GM23338 (cell line): Measurements from ENCODE around the gene ISG15.
"Not testable (repeated sequence)": the region's sequence is repeated elsewhere in the genome, so short reads cannot be mapped to it uniquely, and the experiment has no call there.

Experiments
- EZH2 ChIP-seq: fragments of 200-600 bp; sonication (generic); IDR thresholded peaks from one replicate; pipeline ENCODE4 v1.8.0; 2017; ENCODE audit warnings: antibody characterized with exemption, mild to moderate bottlenecking, low read depth; ENCODE audit not compliant: unreplicated experiment
- EZH2phosphoT487 ChIP-seq: fragments of 200-600 bp; sonication (generic); IDR thresholded peaks from one replicate; pipeline ENCODE4 v1.8.1; 2018; ENCODE audit warnings: antibody characterized with exemption; ENCODE audit not compliant: unreplicated experiment
- JUNB ChIP-seq: IDR thresholded peaks from one replicate; pipeline ENCODE4 v1.6.1; 2016; ENCODE audit warnings: antibody characterized with exemption; ENCODE audit not compliant: unreplicated experiment
- NANOG ChIP-seq: IDR thresholded peaks from 2 replicates; pipeline ENCODE4 v1.6.1; 2016; ENCODE audit warnings: antibody characterized with exemption, borderline replicate concordance
- POLR2AphosphoS5 ChIP-seq: IDR thresholded peaks from 2 replicates; pipeline ENCODE4 v1.6.1; 2016; ENCODE audit warnings: antibody characterized with exemption, low read depth
- STAT1 ChIP-seq: IDR thresholded peaks from one replicate; pipeline ENCODE4 v1.6.1; 2016; ENCODE audit warnings: antibody characterized with exemption; ENCODE audit not compliant: unreplicated experiment
- ZNF114 ChIP-seq: fragments of 250-450 bp; sonication (Bioruptor Pico); IDR thresholded peaks from 2 replicates; pipeline ENCODE4 v1.5.0; 2020; ENCODE audit warnings: mild to moderate bottlenecking, moderate library complexity
- TF ChIP-seq, protein P1 (sequence below), 2 experiments: fragments of 200-600 bp in 1 of 2; sonication (generic) in 1 of 2; conservative IDR thresholded peaks; 2 replicates each; pipeline versions ENCODE4 v1.5.1 to v1.6.1; 2016 to 2017; ENCODE audit warnings: antibody characterized with exemption in 2 of 2, low read depth in 2 of 2, mild to moderate bottlenecking in 2 of 2, moderate library complexity in 1 of 2
- TF ChIP-seq, protein P2 (sequence below): IDR thresholded peaks from one replicate; pipeline ENCODE4 v1.6.1; 2018; ENCODE audit warnings: antibody characterized with exemption; ENCODE audit not compliant: unreplicated experiment

DNA sequence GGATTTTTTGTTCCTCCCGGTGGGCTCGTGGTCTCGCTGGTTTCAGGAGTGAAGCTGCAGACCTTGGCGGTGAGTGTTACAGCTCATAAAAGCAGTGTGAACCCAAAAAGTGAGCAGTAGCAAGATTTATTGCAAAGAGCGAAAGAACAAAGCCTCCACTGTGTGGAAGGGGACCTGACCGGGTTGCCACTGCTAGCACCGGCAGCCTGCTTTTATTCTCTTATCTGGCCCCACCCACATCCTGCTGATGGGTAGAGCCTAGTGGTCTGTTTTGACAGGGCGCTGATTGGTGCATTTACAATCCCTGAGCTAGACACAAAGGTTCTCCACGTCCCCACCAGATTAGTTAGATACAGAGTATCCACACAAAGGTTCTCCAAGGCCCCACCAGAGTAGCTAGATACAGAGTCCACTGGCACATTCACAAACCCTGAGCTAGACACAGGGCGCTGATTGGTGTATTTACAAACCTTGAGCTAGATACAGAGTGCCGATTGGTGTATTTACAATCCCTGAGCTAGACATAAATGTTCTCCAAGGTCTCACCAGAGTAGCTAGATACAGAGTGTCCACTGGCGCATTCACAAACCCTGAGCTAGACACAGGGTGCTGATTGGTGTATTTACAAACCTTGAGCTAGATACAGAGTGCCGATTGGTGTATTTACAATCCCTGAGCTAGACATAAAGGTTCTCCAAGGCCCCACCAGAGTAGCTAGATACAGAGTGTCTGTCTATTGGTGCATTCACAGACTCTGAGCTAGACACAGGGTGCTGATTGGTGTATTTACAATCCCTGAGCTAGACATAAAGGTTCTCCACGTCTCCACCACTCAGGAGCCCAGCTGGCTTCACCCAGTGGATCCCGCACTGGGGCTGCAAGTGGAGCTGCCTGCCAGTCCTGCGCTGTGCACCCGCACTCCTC, 4.4 kb downstream of the ISG15 start:
- not testable (repeated sequence) for TF ChIP-seq EZH2; ZNF114 (CRISPR knock-in tag); POLR2AphosphoS5; EZH2phosphoT487; JUNB; NANOG; STAT1
- TF ChIP-seq, protein P1, sequence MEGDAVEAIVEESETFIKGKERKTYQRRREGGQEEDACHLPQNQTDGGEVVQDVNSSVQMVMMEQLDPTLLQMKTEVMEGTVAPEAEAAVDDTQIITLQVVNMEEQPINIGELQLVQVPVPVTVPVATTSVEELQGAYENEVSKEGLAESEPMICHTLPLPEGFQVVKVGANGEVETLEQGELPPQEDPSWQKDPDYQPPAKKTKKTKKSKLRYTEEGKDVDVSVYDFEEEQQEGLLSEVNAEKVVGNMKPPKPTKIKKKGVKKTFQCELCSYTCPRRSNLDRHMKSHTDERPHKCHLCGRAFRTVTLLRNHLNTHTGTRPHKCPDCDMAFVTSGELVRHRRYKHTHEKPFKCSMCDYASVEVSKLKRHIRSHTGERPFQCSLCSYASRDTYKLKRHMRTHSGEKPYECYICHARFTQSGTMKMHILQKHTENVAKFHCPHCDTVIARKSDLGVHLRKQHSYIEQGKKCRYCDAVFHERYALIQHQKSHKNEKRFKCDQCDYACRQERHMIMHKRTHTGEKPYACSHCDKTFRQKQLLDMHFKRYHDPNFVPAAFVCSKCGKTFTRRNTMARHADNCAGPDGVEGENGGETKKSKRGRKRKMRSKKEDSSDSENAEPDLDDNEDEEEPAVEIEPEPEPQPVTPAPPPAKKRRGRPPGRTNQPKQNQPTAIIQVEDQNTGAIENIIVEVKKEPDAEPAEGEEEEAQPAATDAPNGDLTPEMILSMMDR (conservative IDR thresholded peaks at IDR 0.05; ENCODE audit: low read depth in 2 of 2): not testable (repeated sequence)
- TF ChIP-seq, protein P2, sequence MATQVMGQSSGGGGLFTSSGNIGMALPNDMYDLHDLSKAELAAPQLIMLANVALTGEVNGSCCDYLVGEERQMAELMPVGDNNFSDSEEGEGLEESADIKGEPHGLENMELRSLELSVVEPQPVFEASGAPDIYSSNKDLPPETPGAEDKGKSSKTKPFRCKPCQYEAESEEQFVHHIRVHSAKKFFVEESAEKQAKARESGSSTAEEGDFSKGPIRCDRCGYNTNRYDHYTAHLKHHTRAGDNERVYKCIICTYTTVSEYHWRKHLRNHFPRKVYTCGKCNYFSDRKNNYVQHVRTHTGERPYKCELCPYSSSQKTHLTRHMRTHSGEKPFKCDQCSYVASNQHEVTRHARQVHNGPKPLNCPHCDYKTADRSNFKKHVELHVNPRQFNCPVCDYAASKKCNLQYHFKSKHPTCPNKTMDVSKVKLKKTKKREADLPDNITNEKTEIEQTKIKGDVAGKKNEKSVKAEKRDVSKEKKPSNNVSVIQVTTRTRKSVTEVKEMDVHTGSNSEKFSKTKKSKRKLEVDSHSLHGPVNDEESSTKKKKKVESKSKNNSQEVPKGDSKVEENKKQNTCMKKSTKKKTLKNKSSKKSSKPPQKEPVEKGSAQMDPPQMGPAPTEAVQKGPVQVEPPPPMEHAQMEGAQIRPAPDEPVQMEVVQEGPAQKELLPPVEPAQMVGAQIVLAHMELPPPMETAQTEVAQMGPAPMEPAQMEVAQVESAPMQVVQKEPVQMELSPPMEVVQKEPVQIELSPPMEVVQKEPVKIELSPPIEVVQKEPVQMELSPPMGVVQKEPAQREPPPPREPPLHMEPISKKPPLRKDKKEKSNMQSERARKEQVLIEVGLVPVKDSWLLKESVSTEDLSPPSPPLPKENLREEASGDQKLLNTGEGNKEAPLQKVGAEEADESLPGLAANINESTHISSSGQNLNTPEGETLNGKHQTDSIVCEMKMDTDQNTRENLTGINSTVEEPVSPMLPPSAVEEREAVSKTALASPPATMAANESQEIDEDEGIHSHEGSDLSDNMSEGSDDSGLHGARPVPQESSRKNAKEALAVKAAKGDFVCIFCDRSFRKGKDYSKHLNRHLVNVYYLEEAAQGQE: not testable (repeated sequence)
